Measurements from ENCODE around the gene APP. TPM values are rescaled to one million over a fixed set of nuclear protein-coding genes. Genes with fewer than 3 reads are reported as not detected.

Gene APP
- total and polyA plus RNA-seq, 7 donors, result 71.7 to 355 (median 270) TPM

- no peak for TF ChIP-seq POLR2A (IDR thresholded peaks at IDR 0.05)
- no peak for TF ChIP-seq POLR2AphosphoS5 (IDR thresholded peaks at IDR 0.05)
- DNase-seq, result no peak
- Histone ChIP-seq H3K36me3 (no peaks in the 10 kb centered on the region), H3K27me3 (no peaks in the 10 kb centered on the region), H3K4me3 (no peak overlapping the region), H3K4me1 (peaks cover 0 to 27% (median 15%) of the 10 kb centered on the region in 4 donors), H3K9me3 (no peaks in the 10 kb centered on the region), H3K27ac (peak overlapping the region; percentile 27 to 65 (median 54))
- 97 to 98% methylated on average over 6 of the region's 6 CpGs for WGBS, 2 donors
- intact Hi-C loops (cut with DNase I), result no loop called here
Measured at GRCh38 chr21:25934130-25934529, 236.4 kb downstream of the APP start.

GRCh38 chr21:25931765-25932164 is 238.8 kb downstream of the APP start:
- Histone ChIP-seq H3K36me3 (no peaks in the 10 kb centered on the region), H3K9me3 (no peaks in the 10 kb centered on the region), H3K4me3 (no peak overlapping the region), H3K27me3 (no peaks in the 10 kb centered on the region), H3K27ac (peak overlapping the region; percentile 20 to 45 (median 36)), H3K4me1 (peaks cover 0 to 21% (median 16%) of the 10 kb centered on the region in 4 donors)
- 51 to 78% methylated on average over 3 of the region's 3 CpGs for WGBS, 2 donors
- DNase-seq, result no peak
- intact Hi-C loops (cut with DNase I), result no loop called here
- no peak for TF ChIP-seq POLR2AphosphoS5 (IDR thresholded peaks at IDR 0.05)
- TF ChIP-seq POLR2A (IDR thresholded peaks at IDR 0.05), result no peak
- TF ChIP-seq, protein P1, sequence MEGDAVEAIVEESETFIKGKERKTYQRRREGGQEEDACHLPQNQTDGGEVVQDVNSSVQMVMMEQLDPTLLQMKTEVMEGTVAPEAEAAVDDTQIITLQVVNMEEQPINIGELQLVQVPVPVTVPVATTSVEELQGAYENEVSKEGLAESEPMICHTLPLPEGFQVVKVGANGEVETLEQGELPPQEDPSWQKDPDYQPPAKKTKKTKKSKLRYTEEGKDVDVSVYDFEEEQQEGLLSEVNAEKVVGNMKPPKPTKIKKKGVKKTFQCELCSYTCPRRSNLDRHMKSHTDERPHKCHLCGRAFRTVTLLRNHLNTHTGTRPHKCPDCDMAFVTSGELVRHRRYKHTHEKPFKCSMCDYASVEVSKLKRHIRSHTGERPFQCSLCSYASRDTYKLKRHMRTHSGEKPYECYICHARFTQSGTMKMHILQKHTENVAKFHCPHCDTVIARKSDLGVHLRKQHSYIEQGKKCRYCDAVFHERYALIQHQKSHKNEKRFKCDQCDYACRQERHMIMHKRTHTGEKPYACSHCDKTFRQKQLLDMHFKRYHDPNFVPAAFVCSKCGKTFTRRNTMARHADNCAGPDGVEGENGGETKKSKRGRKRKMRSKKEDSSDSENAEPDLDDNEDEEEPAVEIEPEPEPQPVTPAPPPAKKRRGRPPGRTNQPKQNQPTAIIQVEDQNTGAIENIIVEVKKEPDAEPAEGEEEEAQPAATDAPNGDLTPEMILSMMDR (IDR thresholded peaks at IDR 0.05), result no peak
- TF ChIP-seq EP300 (IDR thresholded peaks at IDR 0.05), result no peak

GRCh38 chr21:25929856-25930520 is 240.6 kb downstream of the APP start:
- intact Hi-C loops (cut with DNase I), result no loop called here
- H3K4me3 ChIP-seq, result no peak overlapping the region
- no peak for TF ChIP-seq EP300 (IDR thresholded peaks at IDR 0.05)
- no peak for TF ChIP-seq POLR2AphosphoS5 (IDR thresholded peaks at IDR 0.05)
- TF ChIP-seq, protein P1 (IDR thresholded peaks at IDR 0.05), result no peak
- TF ChIP-seq POLR2A (IDR thresholded peaks at IDR 0.05), result no peak
- DNase-seq, result no peak
- peaks cover 0 to 20% (median 15%) of the 10 kb centered on the region in 4 donors for H3K4me1 ChIP-seq
- H3K36me3 ChIP-seq, result no peaks in the 10 kb centered on the region
- 91 to 92% methylated on average over 9 of the region's 9 CpGs for WGBS, 2 donors
- H3K9me3 ChIP-seq, result no peaks in the 10 kb centered on the region
- H3K27me3 ChIP-seq, result no peaks in the 10 kb centered on the region
- H3K27ac ChIP-seq, result peak overlapping the region in 1 of 4 donors; percentile 16

DNA sequence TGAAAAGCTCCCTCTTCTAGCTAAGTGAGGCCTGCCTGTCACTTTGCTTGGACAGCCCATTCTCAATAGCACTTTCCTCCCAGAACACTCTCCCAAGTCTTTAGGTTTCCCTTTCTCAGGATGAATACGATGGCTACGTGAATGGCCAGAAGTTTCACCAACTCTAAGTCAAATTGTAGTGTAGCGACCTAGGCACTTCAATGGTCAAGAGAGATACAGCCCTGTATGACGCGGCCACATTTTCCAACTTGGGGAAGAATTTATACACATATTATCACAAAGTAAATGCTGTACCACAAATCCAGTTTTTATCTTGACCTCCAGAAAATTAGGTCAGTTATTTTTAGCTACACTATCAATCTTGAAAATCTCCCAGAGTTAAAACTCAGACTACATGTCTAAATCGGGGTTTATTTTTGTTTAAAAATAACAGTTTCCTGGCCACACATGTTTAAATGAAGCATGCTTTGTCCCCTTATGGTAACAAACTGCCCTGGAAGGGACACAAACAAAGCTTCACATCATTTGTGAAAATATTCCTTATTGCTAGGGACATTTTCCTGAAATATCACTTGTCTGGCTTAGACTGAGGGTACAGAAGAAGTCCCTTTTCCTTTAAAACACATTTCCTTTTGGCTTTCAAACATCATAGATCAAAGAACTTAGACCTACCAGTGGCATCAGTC is 243.2 kb downstream of the APP start:
- H3K36me3 ChIP-seq, result no peaks in the 10 kb centered on the region
- intact Hi-C loops (cut with DNase I), result no loop called here
- H3K27ac ChIP-seq, result peak overlapping the region in 3 of 4 donors; percentile 40 to 63 (median 42)
- TF ChIP-seq POLR2A (IDR thresholded peaks at IDR 0.05) (no peak), POLR2AphosphoS5 (IDR thresholded peaks at IDR 0.05) (peak in 1 of 4 donors; percentile 21)
- no peak for DNase-seq
- H3K9me3 ChIP-seq, result no peaks in the 10 kb centered on the region
- H3K27me3 ChIP-seq, result no peaks in the 10 kb centered on the region
- no peak overlapping the region for H3K4me3 ChIP-seq
- WGBS, 2 donors, result 85 to 91% methylated on average over 6 of the region's 6 CpGs
- peaks cover 0 to 20% (median 15%) of the 10 kb centered on the region in 4 donors for H3K4me1 ChIP-seq

DNA sequence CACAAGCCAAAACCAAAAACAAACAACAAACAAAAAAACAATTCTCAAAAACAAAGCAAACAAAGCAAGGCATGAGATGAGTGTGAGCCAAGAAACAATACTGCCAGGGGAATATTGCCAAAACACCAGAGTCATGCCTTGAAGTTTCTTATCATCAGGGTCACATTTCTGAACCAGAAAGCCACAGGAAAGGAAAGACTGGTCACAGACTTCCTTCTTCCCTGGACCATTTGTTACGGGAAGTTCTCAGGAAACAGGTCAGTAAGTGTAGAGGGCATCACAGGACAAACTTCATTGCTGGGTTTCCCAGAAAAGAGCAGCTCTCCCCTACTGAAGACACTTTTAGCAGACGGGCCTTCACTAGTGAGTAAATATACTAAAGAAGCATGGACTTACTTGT is 244.6 kb downstream of the APP start:
- DNase-seq, result no peak
- Histone ChIP-seq H3K4me1 (peaks cover 0 to 11% (median 6%) of the 10 kb centered on the region in 4 donors), H3K27ac (peak overlapping the region in 3 of 4 donors; percentile 42 to 63 (median 42)), H3K9me3 (no peaks in the 10 kb centered on the region), H3K36me3 (no peaks in the 10 kb centered on the region), H3K4me3 (no peak overlapping the region), H3K27me3 (no peaks in the 10 kb centered on the region)
- intact Hi-C loops (cut with DNase I), result no loop called here
- TF ChIP-seq POLR2AphosphoS5 (IDR thresholded peaks at IDR 0.05), result peak; percentile 44 to 78 (median 56)
- peak; percentile 34 to 72 (median 50) for TF ChIP-seq EP300 (IDR thresholded peaks at IDR 0.05)
- no peak for TF ChIP-seq POLR2A (IDR thresholded peaks at IDR 0.05)
- TF ChIP-seq, protein P1 (IDR thresholded peaks at IDR 0.05), result no peak
- WGBS, 2 donors, result 62 to 65% methylated on average over 2 of the region's 2 CpGs
